HEK293 (cell line): ENCODE data around the gene UBE2M.
A peak's percentile ranks its signal among the peaks of the same experiment; 100 is the strongest.

Experiments
- ATF2 ChIP-seq: fragments of 450-650 bp; formaldehyde crosslinking; IDR thresholded peaks from 2 replicates; pipeline ENCODE4 v1.5.1; 2016; ENCODE audit warnings: missing biosample characterization, missing genetic modification characterization, low read depth
- BCL11A ChIP-seq: fragments of 450-650 bp; formaldehyde crosslinking; IDR thresholded peaks from 2 replicates; pipeline ENCODE4 v1.5.1; 2016; ENCODE audit warnings: low read depth, missing biosample characterization, missing genetic modification characterization
- HIC1 ChIP-seq: fragments of 450-650 bp; formaldehyde crosslinking; IDR thresholded peaks from 2 replicates; pipeline ENCODE4 v1.5.1; 2016; ENCODE audit warnings: missing biosample characterization, missing genetic modification characterization
- HOXC10 ChIP-seq: sonication (generic); formaldehyde crosslinking; IDR thresholded peaks from 2 replicates; pipeline ENCODE4 v1.8.1; 2023; ENCODE audit warnings: mild to moderate bottlenecking, missing genetic modification reagents
- MZF1 ChIP-seq: fragments of 450-650 bp; formaldehyde crosslinking; IDR thresholded peaks from 2 replicates; pipeline ENCODE4 v1.5.1; 2017; ENCODE audit warnings: missing biosample characterization, missing genetic modification characterization, borderline replicate concordance
- PRDM10 ChIP-seq: fragments of 450-650 bp; formaldehyde crosslinking; IDR thresholded peaks from 2 replicates; pipeline ENCODE4 v1.5.1; 2016; ENCODE audit warnings: missing biosample characterization, missing genetic modification characterization
- REPIN1 ChIP-seq: fragments of 450-650 bp; formaldehyde crosslinking; IDR thresholded peaks from 2 replicates; pipeline ENCODE4 v1.5.1; 2017; ENCODE audit warnings: missing biosample characterization, missing genetic modification characterization, low read depth
- SCRT2 ChIP-seq: fragments of 450-650 bp; formaldehyde crosslinking; IDR thresholded peaks from 2 replicates; pipeline ENCODE4 v1.5.1; 2016; ENCODE audit warnings: missing biosample characterization, missing genetic modification characterization
- SP3 ChIP-seq: fragments of 450-650 bp; formaldehyde crosslinking; IDR thresholded peaks from 2 replicates; pipeline ENCODE4 v1.5.1; 2016; ENCODE audit warnings: missing biosample characterization, missing genetic modification characterization
- SP7 ChIP-seq: fragments of 450-650 bp; formaldehyde crosslinking; IDR thresholded peaks from 2 replicates; pipeline ENCODE4 v1.5.1; 2016; ENCODE audit warnings: missing biosample characterization, missing genetic modification characterization
- ZBTB17 ChIP-seq: fragments of 450-650 bp; formaldehyde crosslinking; IDR thresholded peaks from 2 replicates; pipeline ENCODE4 v1.5.1; 2016; ENCODE audit warnings: missing biosample characterization, missing genetic modification characterization
- ZIC2 ChIP-seq: fragments of 450-650 bp; formaldehyde crosslinking; IDR thresholded peaks from 2 replicates; pipeline ENCODE4 v1.5.1; 2016; ENCODE audit warnings: missing biosample characterization, missing genetic modification characterization
- ZNF114 ChIP-seq: fragments of 450-650 bp; formaldehyde crosslinking; IDR thresholded peaks from 2 replicates; pipeline ENCODE4 v1.5.0; 2017; ENCODE audit warnings: missing biosample characterization, missing genetic modification characterization
- ZNF157 ChIP-seq: fragments of 450-650 bp; formaldehyde crosslinking; IDR thresholded peaks from 2 replicates; pipeline ENCODE4 v1.5.1; 2016; ENCODE audit warnings: missing biosample characterization, missing genetic modification characterization
- ZNF19 ChIP-seq: fragments of 450-650 bp; formaldehyde crosslinking; IDR thresholded peaks from 2 replicates; pipeline ENCODE4; 2016; ENCODE audit warnings: missing biosample characterization, missing genetic modification characterization, low read depth
- ZNF221 ChIP-seq: fragments of 450-650 bp; formaldehyde crosslinking; IDR thresholded peaks from 2 replicates; pipeline ENCODE4 v1.5.1; 2017; ENCODE audit warnings: missing biosample characterization, missing genetic modification characterization, borderline replicate concordance
- ZNF292 ChIP-seq: fragments of 450-650 bp; formaldehyde crosslinking; IDR thresholded peaks from 2 replicates; pipeline ENCODE4 v1.5.1; 2016; ENCODE audit warnings: low read depth, missing biosample characterization, missing genetic modification characterization, borderline replicate concordance
- ZNF311 ChIP-seq: fragments of 450-650 bp; formaldehyde crosslinking; IDR thresholded peaks from 2 replicates; pipeline ENCODE4 v1.5.1; 2017; ENCODE audit warnings: missing biosample characterization, missing genetic modification characterization, borderline replicate concordance
- ZNF341 ChIP-seq: fragments of 450-650 bp; formaldehyde crosslinking; IDR thresholded peaks from 2 replicates; pipeline ENCODE4; 2016; ENCODE audit warnings: low read depth, missing biosample characterization, missing genetic modification characterization
- ZNF350 ChIP-seq: fragments of 450-650 bp; formaldehyde crosslinking; IDR thresholded peaks from 2 replicates; pipeline ENCODE4 v1.5.0; 2017; ENCODE audit warnings: missing biosample characterization, mild to moderate bottlenecking, missing genetic modification characterization
- ZNF366 ChIP-seq: fragments of 450-650 bp; formaldehyde crosslinking; conservative IDR thresholded peaks from 2 replicates; pipeline ENCODE4 v1.5.1; 2016; ENCODE audit warnings: missing biosample characterization, missing genetic modification characterization
- ZNF501 ChIP-seq: fragments of 450-650 bp; formaldehyde crosslinking; IDR thresholded peaks from 2 replicates; pipeline ENCODE4 v1.5.1; 2016; ENCODE audit warnings: missing biosample characterization, missing genetic modification characterization
- ZNF514 ChIP-seq: fragments of 450-650 bp; formaldehyde crosslinking; IDR thresholded peaks from 2 replicates; pipeline ENCODE4 v1.5.1; 2016; ENCODE audit warnings: missing biosample characterization, missing genetic modification characterization
- ZNF548 ChIP-seq: fragments of 450-650 bp; formaldehyde crosslinking; IDR thresholded peaks from 2 replicates; pipeline ENCODE4 v1.5.1; 2016; ENCODE audit warnings: missing biosample characterization, missing genetic modification characterization
- ZNF580 ChIP-seq: fragments of 450-650 bp; formaldehyde crosslinking; IDR thresholded peaks from 2 replicates; pipeline ENCODE4 v1.5.1; 2016; ENCODE audit warnings: missing biosample characterization, missing genetic modification characterization
- ZNF624 ChIP-seq: fragments of 450-650 bp; formaldehyde crosslinking; IDR thresholded peaks from 2 replicates; pipeline ENCODE4 v1.5.1; 2017; ENCODE audit warnings: missing biosample characterization, missing genetic modification characterization
- ZNF654 ChIP-seq: fragments of 450-650 bp; formaldehyde crosslinking; IDR thresholded peaks from 2 replicates; pipeline ENCODE4 v1.5.1; 2016; ENCODE audit warnings: low read depth, missing biosample characterization, missing genetic modification characterization
- ZNF664 ChIP-seq: fragments of 450-650 bp; formaldehyde crosslinking; IDR thresholded peaks from 2 replicates; pipeline ENCODE4 v1.5.1; 2016; ENCODE audit warnings: missing biosample characterization, missing genetic modification characterization
- ZNF704 ChIP-seq: fragments of 450-650 bp; formaldehyde crosslinking; IDR thresholded peaks from 2 replicates; pipeline ENCODE4 v1.5.1; 2016; ENCODE audit warnings: missing biosample characterization, missing genetic modification characterization
- ZNF707 ChIP-seq: fragments of 450-650 bp; formaldehyde crosslinking; IDR thresholded peaks from 2 replicates; pipeline ENCODE4 v1.5.1; 2016; ENCODE audit warnings: missing biosample characterization, missing genetic modification characterization
- ZNF837 ChIP-seq: fragments of 450-650 bp; formaldehyde crosslinking; IDR thresholded peaks from 2 replicates; pipeline ENCODE4 v1.5.1; 2016; ENCODE audit warnings: missing biosample characterization, missing genetic modification characterization
- ZNF843 ChIP-seq: fragments of 450-650 bp; formaldehyde crosslinking; IDR thresholded peaks from 2 replicates; pipeline ENCODE4 v1.5.1; 2016; ENCODE audit warnings: missing biosample characterization, missing genetic modification characterization

Gene UBE2M

GRCh38 chr19:58575183-58576041 is 17.0 kb upstream of the UBE2M start (continued):
- TF ChIP-seq ATF2 (tag by site-specific recombination) (0 out of 2 replicates have a peak, but pooled peaks have one; percentile 18), PRDM10 (tag by site-specific recombination) (peak; percentile 95), ZIC2 (tag by site-specific recombination) (no peak), ZNF664 (tag by site-specific recombination) (no peak), ZNF514 (tag by site-specific recombination) (no peak), ZNF654 (tag by site-specific recombination) (no peak), ZNF580 (tag by site-specific recombination) (0 out of 2 replicates have a peak, but pooled peaks have one; percentile 62), HIC1 (tag by site-specific recombination) (peak; percentile 71), HOXC10 (CRISPR knock-in tag) (peak; percentile 90; the same call in 1 of the 2 replicates), BCL11A (tag by site-specific recombination) (no peak), SP7 (tag by site-specific recombination) (peak; percentile 55; the same call in 1 of the 2 replicates), ZNF19 (no peak), MZF1 (no peak), ZNF341 (tag by site-specific recombination) (peak; percentile 59), ZNF843 (tag by site-specific recombination) (no peak), ZNF707 (tag by site-specific recombination) (no peak), ZNF114 (tag by site-specific recombination) (no peak), ZNF624 (tag by site-specific recombination) (no peak), SP3 (tag by site-specific recombination) (peak; percentile 92), ZNF221 (tag by site-specific recombination) (no peak), ZNF311 (no peak), ZNF366 (tag by site-specific recombination) (0 out of 2 replicates have a peak, but pooled peaks have one; percentile 10), REPIN1 (tag by site-specific recombination) (no peak), ZNF548 (tag by site-specific recombination) (no peak), ZNF501 (tag by site-specific recombination) (peak; percentile 42; the same call in 1 of the 2 replicates), ZBTB17 (tag by site-specific recombination) (peak; percentile 85), ZNF157 (tag by site-specific recombination) (no peak), ZNF292 (tag by site-specific recombination) (no peak), ZNF350 (tag by site-specific recombination) (no peak), ZNF704 (tag by site-specific recombination) (no peak), SCRT2 (tag by site-specific recombination) (peak; percentile 80), ZNF837 (tag by site-specific recombination) (no peak)
